GM21723 (cell line): ENCODE data around the gene CA10.

Experiments used
- ATAC-seq: cut with Tn5 transposase; IDR thresholded peaks from one replicate; pipeline ENCODE4 v1.9.1; 2021; ENCODE audit warnings: mild to moderate bottlenecking, moderate library complexity; ENCODE audit not compliant: unreplicated experiment

Gene CA10

GRCh38 chr17:51661403-51661802, 497.1 kb downstream of the CA10 start:
- ATAC-seq: no peak

GRCh38 chr17:51660266-51660665, 498.2 kb downstream of the CA10 start:
- ATAC-seq: no peak

GRCh38 chr17:51657224-51657623, 501.3 kb downstream of the CA10 start:
- no peak for ATAC-seq

GRCh38 chr17:51653878-51654277, 504.6 kb downstream of the CA10 start:
- no peak for ATAC-seq

- no peak for ATAC-seq
Measured at GRCh38 chr17:51652529-51652928, 506.0 kb downstream of the CA10 start.

- no peak for ATAC-seq
Measured at GRCh38 chr17:51651513-51652298, 506.8 kb downstream of the CA10 start.

- no peak for ATAC-seq
Measured at GRCh38 chr17:51650772-51651171, 507.7 kb downstream of the CA10 start.

- ATAC-seq: no peak
Measured at GRCh38 chr17:51650202-51650601, 508.3 kb downstream of the CA10 start.

GRCh38 chr17:51647826-51648225, 510.7 kb downstream of the CA10 start:
- ATAC-seq: no peak

GRCh38 chr17:51647067-51647466, 511.4 kb downstream of the CA10 start:
- no peak for ATAC-seq

- no peak for ATAC-seq
Measured at GRCh38 chr17:51646539-51646938, 512.0 kb downstream of the CA10 start.

GRCh38 chr17:51645056-51645455, 513.5 kb downstream of the CA10 start:
- no peak for ATAC-seq

GRCh38 chr17:51643702-51644490, 514.6 kb downstream of the CA10 start:
- no peak for ATAC-seq

- ATAC-seq: no peak
Measured at GRCh38 chr17:51642029-51642428, 516.5 kb downstream of the CA10 start.

- ATAC-seq: no peak
Measured at GRCh38 chr17:51640108-51640622, 518.3 kb downstream of the CA10 start.

GRCh38 chr17:51638971-51639370, 519.5 kb downstream of the CA10 start:
- ATAC-seq: no peak

- no peak for ATAC-seq
Measured at GRCh38 chr17:51636291-51636690, 522.2 kb downstream of the CA10 start.

- ATAC-seq: no peak
Measured at GRCh38 chr17:51630101-51630671, 528.3 kb downstream of the CA10 start.

- no peak for ATAC-seq
Measured at GRCh38 chr17:51629232-51629631, 529.3 kb downstream of the CA10 start.

- no peak for ATAC-seq
Measured at GRCh38 chr17:51627779-51628178, 530.7 kb downstream of the CA10 start.

- no peak for ATAC-seq
Measured at GRCh38 chr17:51618476-51618875, 540.0 kb downstream of the CA10 start.

GRCh38 chr17:51617986-51618385, 540.5 kb downstream of the CA10 start:
- ATAC-seq: no peak
